ENCODE measurements around the gene LEP.

DNA sequence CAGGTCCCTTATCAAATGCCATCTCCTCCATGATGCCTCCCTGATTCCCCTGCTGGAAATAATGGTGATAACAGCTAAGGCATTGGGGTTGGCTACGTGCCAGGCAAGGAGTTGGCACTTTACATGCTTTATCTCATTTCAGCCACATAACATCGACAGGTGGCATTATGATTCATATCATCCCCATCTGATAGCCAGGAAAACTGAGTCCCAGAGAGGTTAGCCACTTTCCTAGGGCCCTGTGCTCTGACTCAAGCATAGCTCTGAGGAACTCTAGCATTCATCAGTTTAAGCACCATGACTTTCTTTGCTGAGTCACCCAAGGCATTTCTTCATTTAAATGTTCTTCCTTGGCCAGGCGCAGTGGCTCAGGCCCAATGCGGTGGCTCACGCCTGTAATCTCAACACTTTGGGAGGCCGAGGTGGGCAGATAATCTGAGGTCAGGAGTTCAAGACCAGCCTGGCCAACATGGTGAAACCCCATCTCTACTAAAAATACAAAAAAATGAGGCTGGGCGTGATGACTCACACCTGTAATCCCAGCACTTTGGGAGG lies 6.6 kb downstream of the LEP start:
- no peak for TF ChIP-seq CTCF (IDR thresholded peaks at IDR 0.05; ENCODE audit: low read depth, low read length, missing input control)
- TF ChIP-seq HNF4G (IDR thresholded peaks at IDR 0.05) = no peak
- no peak for TF ChIP-seq REST (IDR thresholded peaks at IDR 0.05)

Data from liver (tissue), 3 donors.